Measurements from ENCODE around the gene ACSS2.

ACSS2 gene

DNA sequence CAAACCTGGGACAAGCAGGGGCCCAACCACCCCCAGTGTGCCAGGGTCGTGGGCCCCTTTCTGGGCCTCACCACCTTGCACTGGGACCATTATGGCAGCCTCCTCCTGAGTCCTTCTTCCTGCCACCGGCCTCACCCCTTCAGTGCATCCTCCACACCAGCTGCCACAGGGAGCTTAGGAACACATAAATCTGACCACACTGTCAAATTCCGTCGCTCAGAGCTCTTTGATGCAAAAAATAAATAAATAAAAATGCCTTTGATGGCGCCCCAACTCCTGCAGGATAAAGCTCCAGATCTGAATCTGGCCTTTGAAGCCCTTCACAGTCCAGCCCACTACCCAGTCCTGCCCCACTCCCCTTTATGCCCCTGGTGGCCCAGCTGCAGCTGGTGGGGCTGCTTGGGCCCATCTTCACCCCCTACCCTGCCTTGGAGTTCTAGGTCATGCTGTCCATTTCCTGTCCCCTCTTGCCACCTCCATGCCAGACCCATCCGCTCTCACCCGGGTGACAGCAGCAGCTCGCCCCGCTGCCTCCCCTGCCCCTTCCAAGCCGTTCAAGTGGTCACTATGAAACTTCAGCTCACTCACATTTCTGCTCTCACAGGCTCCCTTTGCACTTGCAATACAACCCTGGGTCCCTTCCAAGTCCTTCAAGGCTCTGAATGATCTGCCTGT lies 95.3 kb downstream of the ACSS2 start:
- TF ChIP-seq POLR2A (IDR thresholded peaks at IDR 0.05; ENCODE audit: low read depth, low read length) (no peak), POLR2AphosphoS5 (IDR thresholded peaks at IDR 0.05; ENCODE audit: low read depth, low read length) (no peak), TAF1 (IDR thresholded peaks at IDR 0.05; ENCODE audit: borderline replicate concordance, low read depth, low read length) (no peak)
- FAIRE-seq = no peak
- DNase-seq (ENCODE audit: insufficient read length) = no peak

DNA sequence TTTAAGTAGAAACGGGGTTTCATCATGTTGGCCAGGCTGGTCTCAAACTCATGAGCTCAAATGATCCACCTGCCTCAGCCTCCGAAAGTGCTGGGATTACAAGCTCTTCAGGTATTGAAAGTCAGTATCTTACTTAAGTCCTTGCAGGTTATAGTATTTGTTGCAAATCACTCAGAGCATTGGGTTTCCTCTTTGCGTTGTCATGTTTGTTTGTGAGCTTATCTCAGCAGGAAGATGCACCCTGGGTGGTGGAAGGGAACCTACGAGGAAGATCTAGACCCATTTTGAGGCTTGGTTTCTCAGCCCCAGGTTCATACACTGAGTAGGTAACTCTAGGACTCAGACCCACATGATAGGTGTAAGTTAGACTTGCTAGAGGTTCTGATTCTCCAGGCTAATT lies 97.8 kb downstream of the ACSS2 start:
- no peak for FAIRE-seq
- DNase-seq (ENCODE audit: insufficient read length) = no peak
- no peak for TF ChIP-seq POLR2AphosphoS5 (IDR thresholded peaks at IDR 0.05; ENCODE audit: low read depth, low read length)
- TF ChIP-seq TAF1 (IDR thresholded peaks at IDR 0.05; ENCODE audit: borderline replicate concordance, low read depth, low read length) = no peak
- no peak for TF ChIP-seq POLR2A (IDR thresholded peaks at IDR 0.05; ENCODE audit: low read depth, low read length)

DNA sequence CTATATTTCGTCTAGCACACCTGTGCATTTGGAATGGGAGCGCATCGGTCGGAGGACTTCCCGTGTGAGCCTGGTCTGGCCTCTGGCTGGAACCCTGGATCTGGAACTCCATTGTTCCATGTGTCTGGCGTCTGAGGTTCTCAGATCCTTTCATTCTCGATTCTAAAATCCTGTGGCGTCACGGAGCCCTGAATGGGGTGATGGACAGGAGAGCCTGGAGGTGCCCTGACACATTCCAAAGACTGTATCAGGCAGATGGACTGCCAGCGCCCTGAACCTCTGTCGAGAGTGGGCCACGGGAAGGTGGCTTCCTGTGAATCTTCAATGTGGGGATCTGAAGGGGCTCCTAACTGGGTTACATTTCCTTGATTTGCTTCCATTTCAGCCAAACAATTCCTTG lies 99.9 kb downstream of the ACSS2 start:
- DNase-seq (ENCODE audit: insufficient read length) (no peak), FAIRE-seq (no peak)
- TF ChIP-seq POLR2A (IDR thresholded peaks at IDR 0.05; ENCODE audit: low read depth, low read length) = no peak
- TF ChIP-seq POLR2AphosphoS5 (IDR thresholded peaks at IDR 0.05; ENCODE audit: low read depth, low read length) = no peak
- no peak for TF ChIP-seq TAF1 (IDR thresholded peaks at IDR 0.05; ENCODE audit: borderline replicate concordance, low read depth, low read length)

Data from GM12892 (cell line).